GM18951 (cell line): Measurements from ENCODE around the gene LUZP1.

Experiments
- POLR2A ChIP-seq: IDR thresholded peaks from 4 replicates; pipeline ENCODE4 v1.6.1; 2011; ENCODE audit warnings: mild to moderate bottlenecking; ENCODE audit not compliant: insufficient read length, insufficient read depth; ENCODE audit errors: extremely low read depth
- in situ Hi-C: fragments of 300-500 bp; cut with MboI; formaldehyde crosslinking; loops from one replicate; pipeline ENCODE4 v1.12.0; 2022; ENCODE audit warnings: low sequenced_read_pairs, mixed read lengths, inconsistent platforms; ENCODE audit not compliant: unreplicated experiment

The LUZP1 gene

DNA sequence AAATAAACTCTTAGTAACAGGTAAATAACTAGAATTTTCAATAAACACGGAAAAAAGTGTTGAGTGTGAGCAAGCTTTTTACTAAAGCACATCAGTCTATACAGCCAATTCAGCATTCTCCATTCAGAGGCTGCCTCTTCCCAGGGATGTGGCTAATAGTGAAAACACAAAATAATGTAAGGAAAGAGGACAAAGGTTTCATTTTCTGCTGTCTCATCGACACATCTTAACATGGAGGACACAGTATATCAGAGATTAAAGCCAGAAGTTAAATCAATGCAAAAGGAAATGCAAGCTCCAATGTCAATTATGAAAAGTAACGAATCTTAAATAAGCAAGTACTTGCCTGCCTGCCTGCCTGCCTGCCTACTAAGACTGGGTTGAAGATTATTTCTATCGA lies 43.2 kb downstream of the LUZP1 start:
- in situ Hi-C loops = no loop called here
- no peak for TF ChIP-seq POLR2A

DNA sequence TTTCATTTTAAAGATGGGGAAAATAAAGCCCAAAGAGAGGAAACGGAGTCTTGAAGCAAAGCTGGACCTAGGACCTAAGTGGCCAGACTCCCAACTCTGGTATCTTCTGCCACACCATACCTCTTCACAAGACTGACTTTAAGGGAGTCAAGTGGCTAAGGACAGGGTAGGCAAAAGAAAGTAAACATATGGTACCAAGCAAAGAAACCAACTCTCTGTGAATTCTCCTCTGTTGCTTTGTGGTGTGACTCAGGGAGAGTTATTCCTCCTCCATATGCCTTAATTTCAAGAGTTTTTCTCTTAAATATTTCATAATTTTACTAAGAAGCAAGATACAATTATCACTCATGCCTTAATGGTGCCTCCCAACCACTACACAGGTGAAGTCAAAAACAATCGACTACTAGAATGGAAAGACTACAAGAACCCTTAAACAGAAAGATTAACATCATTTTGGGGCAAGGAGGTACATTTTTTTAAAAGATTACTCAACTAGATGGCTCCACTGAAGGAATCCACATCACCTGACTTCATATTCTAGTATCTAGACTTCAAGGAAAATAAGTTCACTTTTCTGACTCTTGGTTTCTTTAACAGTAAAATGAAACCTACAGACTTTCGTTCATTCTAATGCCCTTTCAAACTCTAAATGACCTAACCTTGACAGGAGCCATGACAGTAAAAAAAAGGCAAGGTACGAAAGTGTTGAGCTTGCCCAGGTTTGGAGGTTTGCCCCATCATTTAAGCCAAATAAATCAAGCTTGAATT lies 44.2 kb downstream of the LUZP1 start:
- in situ Hi-C loops = no loop called here
- no peak for TF ChIP-seq POLR2A

GRCh38 chr1:23123528-23123927 lies 45.1 kb downstream of the LUZP1 start:
- in situ Hi-C loops = no loop called here
- no peak for TF ChIP-seq POLR2A

GRCh38 chr1:23122796-23123195 lies 45.9 kb downstream of the LUZP1 start:
- no peak for TF ChIP-seq POLR2A
- in situ Hi-C loops = no loop called here

DNA sequence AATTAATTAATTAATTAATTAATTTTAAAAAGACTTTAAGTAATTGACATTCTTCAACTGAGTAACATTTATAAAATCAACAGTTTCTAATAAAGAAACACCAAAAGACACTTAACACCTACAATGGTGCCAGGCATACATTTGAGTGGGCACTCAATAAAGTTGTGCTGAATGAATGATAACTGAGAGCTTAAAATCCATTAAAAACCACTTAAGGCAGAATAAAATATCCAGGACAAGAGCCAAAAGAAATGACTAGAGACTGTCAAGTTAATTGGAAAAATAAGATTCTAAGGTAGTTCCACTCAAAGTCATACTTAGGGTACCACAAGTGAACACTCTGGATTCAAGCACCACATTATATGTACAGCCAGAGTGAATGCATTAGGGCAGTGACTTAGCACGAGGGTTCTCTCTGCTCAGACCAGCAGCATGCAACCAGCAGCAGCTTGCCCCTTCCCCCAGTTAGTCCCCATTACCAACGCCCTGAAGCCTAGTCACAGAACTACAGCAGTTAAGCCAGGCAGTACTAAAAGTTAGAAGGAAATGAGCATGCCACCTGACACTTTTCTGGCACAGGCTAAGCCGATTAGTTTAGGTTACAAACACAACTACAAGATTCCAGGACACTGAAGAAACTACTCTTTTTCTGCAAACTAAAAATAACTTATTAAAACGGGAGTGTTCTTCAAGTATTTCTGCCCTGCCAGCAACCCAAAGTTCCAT lies 46.5 kb downstream of the LUZP1 start:
- in situ Hi-C loops = no loop called here
- TF ChIP-seq POLR2A = no peak

DNA sequence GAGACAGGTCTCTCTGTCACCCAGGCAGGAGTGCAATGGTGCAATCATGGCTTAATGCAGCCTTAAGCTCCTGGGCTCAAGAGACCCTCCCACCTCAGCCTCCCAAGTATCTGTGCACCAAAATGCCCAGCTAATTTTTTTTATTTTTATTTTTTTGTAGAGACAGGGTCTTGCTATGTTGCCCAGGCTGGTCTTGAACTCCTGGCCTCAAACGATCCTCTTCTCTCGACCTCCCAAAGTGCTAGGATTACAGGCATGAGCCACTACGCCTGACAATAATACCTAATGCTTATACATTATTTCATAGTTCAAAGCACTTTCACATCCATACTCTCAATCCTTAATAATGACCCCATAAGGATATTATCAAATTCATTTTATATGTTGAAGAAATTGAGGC lies 48.3 kb downstream of the LUZP1 start:
- no peak for TF ChIP-seq POLR2A
- in situ Hi-C loops = no loop called here

- TF ChIP-seq POLR2A = no peak
- in situ Hi-C loops = no loop called here
These were observed 49.5 kb downstream of the LUZP1 start for GRCh38 chr1:23118957-23119792.

- in situ Hi-C loops = no loop called here
- TF ChIP-seq POLR2A = no peak
These were observed 50.2 kb downstream of the LUZP1 start for GRCh38 chr1:23118407-23118806.

- in situ Hi-C loops = no loop called here
- no peak for TF ChIP-seq POLR2A
These were observed 51.5 kb downstream of the LUZP1 start for GRCh38 chr1:23116921-23117699.

- in situ Hi-C loops = no loop called here
- TF ChIP-seq POLR2A = no peak
These were observed 52.3 kb downstream of the LUZP1 start for GRCh38 chr1:23116216-23116836.

DNA sequence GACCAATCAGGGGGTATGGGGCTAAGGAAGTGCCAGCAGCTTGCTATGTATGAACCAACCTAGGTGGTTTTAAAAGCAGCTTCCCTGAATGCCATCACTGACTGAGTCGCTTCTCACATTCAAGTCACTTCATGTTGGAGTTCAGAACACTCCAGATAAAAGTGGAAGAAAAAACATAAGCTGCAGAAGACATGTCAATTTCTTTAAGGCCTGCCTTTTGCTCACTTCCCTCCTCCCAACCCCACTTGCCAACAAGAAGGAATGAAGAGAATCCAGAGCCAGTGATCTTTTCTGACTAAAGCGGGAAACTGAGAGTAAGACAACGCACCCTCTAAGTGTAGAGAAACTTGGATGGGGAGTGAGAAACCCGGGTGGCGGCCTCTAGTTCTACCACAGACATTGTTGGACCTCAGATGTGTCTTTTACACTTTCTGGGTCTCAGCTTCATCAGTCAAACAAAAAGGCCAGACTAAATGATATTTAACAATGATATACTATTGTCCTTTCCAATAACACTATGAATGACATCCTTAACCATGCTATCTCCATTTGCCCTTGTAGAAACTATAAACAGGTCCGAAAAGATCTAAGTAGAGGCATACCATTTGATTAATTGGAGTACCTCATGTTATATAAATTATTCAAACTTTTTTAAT lies 54.1 kb downstream of the LUZP1 start:
- in situ Hi-C loops = no loop called here
- TF ChIP-seq POLR2A = no peak
